T-helper 1 cell (primary cell): ENCODE measurements around the gene VWCE.
"Not testable (repeated sequence)": the region's sequence is repeated elsewhere in the genome, so short reads cannot be mapped to it uniquely, and the experiment has no call there.

Source experiments
- DNase-seq, 5 donors: peaks; one replicate each; pipeline ENCODE4 v3.0.0-alpha.2; 2012 to 2020

Gene VWCE

DNA sequence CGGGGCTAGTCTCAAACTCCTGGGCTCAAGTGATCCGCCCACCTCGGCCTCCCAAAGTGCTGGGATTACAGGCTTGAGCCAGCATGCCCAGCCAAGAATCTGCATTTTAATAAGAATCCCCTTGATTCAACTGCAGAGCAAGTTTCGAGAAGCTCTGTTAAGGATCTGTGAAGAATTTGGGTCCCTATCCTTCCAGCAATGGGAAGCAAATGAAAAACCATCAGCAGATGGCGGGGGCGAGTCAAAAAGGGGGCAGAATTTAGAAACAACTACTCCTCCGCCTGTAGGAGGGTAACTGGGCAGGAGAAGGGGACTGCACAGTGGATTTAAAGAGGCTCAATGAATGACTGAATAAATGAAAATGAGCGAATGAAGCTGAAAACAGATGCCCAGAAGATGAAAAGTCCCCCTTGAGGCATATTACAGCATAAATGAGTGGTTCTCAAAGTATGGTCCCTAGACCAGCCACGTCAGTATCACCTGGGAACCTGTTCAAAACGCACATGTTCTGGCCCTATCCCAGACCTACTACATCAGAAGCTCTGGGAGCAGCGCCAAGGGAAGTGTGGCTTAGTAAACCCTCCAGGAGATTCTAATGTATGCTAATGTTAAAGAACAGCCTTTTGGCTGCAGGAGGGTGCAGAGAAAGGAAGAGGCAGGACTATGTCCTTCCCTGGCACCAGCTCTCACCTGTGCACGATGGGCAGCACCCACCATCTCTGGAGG is 15.0 kb downstream of the VWCE start:
- DNase-seq: no peak

- no peak for DNase-seq
Measured at GRCh38 chr11:61278001-61278470, 17.1 kb downstream of the VWCE start.

DNA sequence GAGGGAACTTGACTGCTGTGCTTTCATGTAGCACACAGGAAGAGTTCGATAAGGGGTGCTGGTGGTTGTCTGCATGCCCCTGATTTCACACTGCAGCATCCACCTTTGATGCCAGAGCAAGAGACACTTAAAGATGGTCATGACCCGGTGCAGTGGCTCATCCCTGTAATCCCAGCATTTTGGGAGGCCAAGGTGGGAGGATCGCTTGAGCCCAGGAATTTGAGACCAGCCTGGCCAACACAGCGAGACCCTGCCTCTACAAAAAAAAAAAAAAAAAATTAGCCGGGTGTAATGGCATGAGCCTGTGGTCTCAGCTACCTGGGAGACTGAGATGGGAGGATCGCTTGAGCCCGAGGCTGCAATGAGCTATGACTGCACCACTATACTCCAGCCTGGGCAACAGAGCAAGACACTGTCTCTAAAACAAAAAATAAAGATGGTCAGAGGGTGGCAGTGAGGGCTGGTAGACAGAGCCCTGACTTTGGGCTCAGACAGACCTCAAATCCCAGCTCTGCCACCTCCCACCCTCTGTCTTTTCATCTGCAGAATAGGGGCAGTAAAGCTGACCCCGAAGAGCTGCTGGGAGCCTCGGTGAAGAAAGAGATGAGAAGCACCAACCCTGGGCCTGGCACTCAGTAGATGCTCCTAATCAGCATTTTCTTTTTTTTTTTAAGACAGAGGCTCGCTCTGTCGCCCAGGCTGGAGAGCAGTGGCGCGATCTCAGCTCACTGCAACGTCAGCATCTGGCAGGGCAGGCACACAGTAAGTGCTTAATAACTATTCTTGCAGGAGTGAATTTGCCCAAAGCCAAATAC is 17.7 kb downstream of the VWCE start:
- DNase-seq: no peak

- DNase-seq: no peak
Measured at GRCh38 chr11:61275191-61275590, 19.9 kb downstream of the VWCE start.

GRCh38 chr11:61274084-61274483 is 21.0 kb downstream of the VWCE start:
- no peak for DNase-seq

DNA sequence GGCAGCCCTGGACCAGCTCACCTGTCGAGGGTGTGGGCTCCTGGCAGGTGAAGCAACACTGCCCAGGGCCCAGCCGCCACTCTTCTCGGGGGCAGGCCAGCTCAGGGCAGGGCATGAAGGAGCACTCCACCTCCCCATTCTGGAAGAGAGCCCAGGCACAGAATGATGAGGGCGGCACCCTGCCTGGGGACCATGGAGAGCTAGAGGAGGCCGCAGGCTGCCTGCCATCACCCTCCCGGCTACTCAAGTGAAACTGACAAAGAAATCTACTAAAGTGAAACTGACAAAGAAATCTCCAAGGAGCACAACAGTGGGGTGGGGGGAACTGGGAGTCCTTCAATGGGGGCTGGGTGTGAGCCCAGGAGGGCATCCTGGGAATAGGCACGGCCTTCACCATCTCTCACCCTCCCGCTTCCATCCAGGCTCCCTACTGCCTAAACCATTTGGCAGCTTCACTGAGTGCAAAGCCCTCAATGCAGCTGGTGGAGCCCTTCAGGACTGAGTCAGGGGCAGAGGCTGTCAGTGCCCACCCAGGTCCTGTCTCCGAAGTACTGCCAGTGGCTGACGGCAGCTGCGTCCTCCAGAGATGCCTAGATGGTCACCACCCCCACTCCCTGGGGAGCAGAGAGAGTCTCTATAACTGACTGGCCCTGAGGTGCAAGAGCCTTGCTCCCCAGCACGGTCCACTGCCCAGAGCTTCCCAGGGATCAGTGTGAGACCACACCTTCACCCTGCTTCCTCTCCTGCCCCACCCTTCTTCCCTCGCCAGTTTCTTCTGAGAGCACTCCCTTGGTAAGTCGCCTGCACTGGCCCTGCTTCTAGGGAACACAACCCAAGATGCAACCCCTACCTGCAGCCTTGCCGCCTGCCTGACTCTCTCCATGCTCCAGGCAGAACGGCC is 21.7 kb downstream of the VWCE start:
- no peak for DNase-seq

- DNase-seq: no peak
Measured at GRCh38 chr11:61272731-61273130, 22.4 kb downstream of the VWCE start.

DNA sequence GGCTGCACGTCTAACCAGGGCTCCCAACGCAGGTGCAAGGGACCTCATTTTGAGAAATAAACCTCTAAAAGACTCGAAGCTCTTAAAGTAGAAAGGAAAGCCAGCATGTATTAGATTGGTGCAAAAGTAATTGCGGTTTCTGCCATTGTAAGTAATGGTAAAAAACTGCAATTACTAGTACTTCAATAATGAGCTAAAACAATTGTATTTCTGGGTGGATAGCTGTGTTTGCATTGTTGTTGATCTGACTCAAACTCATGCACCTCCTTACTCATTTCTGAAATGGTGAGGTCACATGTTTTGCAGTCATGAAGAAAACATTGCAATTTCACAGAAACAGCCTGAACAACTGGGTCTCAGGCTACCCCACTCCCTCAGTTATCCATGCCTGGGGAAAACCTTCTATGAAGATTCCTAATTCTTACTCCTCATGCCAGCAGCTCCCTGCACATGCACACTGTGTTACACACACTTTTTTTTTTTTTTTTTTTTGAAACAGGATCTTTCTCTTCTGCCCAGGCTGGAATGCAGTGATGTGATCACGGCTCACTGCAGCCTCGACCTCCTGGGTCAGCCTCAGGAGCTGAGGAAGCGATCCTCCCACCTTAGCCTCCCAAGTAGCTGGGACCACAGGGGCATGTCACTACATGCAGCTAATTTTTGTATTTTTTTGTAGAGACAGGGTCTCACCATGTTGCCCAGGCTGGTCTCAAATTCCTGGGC is 24.6 kb downstream of the VWCE start:
- DNase-seq: peak in 1 of 5 donors; percentile 81

DNA sequence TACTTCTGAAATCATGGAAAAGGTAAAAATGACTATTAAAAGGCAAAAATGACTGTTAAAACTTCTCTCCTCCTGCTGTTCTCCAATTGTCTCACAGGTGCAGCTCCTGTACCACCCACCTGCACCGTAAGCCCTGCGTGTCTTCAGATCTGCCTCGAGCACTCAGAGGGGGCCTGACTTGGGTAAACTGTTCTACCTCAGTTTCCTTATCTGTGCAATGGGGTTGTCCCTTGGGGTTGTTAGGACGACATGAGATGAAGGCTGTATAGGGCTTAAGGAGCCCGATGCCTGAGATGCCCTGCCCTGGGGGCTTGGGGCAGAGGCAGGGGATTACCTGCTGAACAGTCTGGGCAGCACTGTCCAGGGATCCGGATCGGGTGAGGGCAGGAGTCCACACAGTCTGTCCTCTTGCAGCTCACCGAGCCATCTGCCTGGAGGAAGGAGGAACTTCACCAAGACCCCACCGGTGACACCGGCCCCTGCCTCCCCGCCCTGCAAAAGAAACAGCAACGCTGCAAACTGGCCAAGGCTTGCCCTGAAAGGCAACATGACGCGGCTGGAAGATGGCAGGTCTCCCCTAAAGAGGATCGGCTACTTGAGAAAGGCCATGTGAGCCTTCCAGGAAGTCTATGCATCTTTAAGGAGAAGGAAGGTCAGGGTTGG is 26.4 kb downstream of the VWCE start:
- DNase-seq: no peak

DNA sequence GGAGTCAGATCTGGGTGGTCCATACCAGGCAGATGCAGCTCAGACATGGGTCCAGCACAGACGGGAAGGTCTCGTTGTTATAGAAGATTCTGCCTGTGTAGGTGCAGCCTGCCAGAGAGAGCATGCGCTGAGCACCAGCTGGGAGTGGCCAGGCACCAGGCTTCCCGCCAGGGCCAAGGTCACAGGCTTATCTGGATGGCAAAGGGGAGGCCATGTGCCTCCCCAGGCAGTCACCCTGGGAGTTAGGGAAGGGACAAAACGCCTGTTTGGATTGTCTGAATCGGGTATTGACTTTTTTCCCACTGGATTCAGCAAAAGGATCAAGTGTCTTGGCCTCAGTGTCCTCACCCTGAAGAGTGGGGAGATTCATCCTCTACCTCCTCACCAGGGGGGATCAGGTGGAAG is 27.7 kb downstream of the VWCE start:
- no peak for DNase-seq

GRCh38 chr11:61266602-61267001 is 28.5 kb downstream of the VWCE start:
- DNase-seq: no peak

DNA sequence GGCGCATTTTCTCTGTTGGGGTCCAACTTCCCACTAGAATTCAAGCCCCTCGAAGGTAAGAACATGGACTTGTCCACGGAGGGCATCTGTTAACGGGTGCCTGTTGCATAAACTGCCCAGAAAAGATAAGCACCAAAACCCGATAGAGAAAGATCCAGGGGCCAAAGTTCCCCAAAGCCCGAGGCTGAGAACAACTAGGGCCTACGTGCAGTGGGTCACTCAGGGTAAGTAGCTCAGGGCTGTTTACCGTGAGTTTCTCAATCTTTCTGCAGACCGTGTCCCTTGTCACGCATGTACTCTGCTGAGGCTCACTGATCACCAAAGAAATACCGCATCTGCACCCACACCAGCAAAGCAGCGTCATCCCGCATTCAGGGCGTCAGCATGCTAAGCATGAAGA is 29.8 kb downstream of the VWCE start:
- no peak for DNase-seq

DNA sequence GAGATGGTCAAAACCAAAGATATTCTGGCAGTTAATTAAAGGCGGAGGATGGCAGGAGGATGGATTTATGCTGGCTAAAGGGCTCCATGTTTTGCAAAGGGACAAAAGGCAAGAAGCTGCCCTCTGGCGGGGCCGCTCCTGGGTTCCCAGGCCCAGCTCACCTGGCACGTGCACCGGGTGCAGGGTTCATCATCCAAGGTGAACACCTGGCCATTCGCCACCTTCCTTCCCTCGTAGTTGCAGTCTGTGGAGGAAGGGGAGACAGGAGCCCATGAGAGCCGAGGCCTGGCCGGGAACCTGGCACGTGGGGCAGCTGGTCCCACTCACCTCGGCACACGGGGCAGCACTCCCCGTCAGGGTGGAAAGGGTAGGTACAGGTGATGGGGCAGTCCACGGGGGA is 30.3 kb downstream of the VWCE start:
- DNase-seq: no peak

DNA sequence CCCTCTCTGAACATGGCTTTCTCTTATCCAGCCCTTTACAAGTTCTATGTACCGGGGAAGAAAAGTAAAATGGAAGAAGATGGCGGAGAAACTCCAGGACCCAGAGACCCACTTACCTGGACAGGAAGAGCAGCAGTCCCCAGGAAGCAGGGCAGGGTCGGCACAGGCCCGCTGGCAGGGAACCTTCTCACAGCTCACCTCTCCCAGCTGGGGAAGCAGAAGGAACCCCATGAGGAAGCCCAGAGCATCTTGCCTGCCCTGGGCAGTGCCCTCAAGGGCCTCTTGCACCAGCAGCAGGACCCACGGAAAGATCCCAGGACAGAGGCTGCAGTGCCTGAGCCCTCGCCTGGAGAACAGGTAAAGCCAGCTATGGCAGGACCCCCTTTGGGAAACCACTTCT is 30.7 kb downstream of the VWCE start:
- no peak for DNase-seq

DNA sequence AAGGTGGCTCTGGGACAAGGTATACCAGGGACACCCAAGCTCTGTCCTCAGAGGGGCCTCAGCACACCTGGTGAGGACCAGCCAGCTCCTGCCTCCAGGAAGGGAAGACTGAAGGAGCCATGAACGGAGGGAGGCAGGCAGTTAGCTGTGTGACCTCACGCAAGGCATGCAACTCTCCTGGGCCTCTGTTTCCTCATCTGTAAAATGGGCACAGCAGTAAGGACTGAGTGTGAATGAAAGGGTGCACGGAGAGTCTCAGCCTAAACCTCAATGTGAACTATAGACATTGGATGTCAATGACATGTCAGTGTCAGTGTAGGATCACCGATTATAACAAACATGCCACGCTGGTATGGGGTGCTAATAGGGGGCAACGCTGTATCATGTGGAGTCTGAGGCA is 35.8 kb downstream of the VWCE start:
- no peak for DNase-seq

DNA sequence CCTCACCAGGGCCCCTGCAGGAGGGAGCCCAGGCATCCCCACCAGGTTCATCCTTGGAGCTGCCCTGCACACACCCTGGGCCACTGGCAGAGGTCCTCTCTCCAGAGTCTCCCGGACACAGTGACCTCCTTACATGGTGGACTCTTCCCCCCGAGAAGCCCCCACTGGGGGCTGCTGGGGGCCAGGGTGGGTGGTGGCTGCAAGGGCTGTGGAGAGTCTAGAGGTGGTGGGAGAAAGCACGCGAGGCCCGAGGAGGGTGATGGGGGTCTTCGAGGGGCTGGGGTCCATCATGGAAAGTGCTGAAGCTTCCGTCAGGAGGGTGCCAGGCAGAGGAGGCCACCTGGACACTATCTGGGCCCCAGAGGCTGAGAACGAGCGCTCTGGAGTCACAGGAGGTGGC is 36.6 kb downstream of the VWCE start:
- no peak for DNase-seq

- DNase-seq: no peak
Measured at GRCh38 chr11:61256710-61257482, 38.2 kb downstream of the VWCE start.

GRCh38 chr11:61254403-61255025 is 40.6 kb downstream of the VWCE start:
- DNase-seq: peak in 4 of 5 donors; percentile 26 to 70 (median 38)

GRCh38 chr11:61252332-61252731 is 42.8 kb downstream of the VWCE start:
- DNase-seq: not testable (repeated sequence)
